ENCODE measurements around the gene ZNF385A.

The ZNF385A gene

GRCh38 chr12:54349679-54350078 lies 34.9 kb downstream of the ZNF385A start:
- peaks cover under 1% of the 10 kb centered on the region for H3K27me3 Mint-ChIP-seq (ENCODE audit: low read depth, poor library complexity)
- DNase-seq: no peak
- H3K9me3 Mint-ChIP-seq: no peaks in the 10 kb centered on the region
- peak overlapping the region; percentile 38 for H3K4me3 Mint-ChIP-seq
- peak overlapping the region; percentile 99 for H3K27ac Mint-ChIP-seq
- no peak for TF ChIP-seq CTCF (IDR thresholded peaks at IDR 0.05)
- peaks cover 46% of the 10 kb centered on the region for H3K36me3 Mint-ChIP-seq (ENCODE audit: low read depth)
- peaks cover 26% of the 10 kb centered on the region for H3K4me1 Mint-ChIP-seq

GRCh38 chr12:54349036-54349435 lies 35.5 kb downstream of the ZNF385A start:
- peaks cover 26% of the 10 kb centered on the region for H3K4me1 Mint-ChIP-seq
- no peak for DNase-seq
- H3K27me3 Mint-ChIP-seq (ENCODE audit: low read depth, poor library complexity): no peaks in the 10 kb centered on the region
- H3K36me3 Mint-ChIP-seq (ENCODE audit: low read depth): peaks cover 48% of the 10 kb centered on the region
- H3K9me3 Mint-ChIP-seq: no peaks in the 10 kb centered on the region
- no peak overlapping the region for H3K4me3 Mint-ChIP-seq
- peak overlapping the region; percentile 99 for H3K27ac Mint-ChIP-seq
- no peak for TF ChIP-seq CTCF (IDR thresholded peaks at IDR 0.05)

GRCh38 chr12:54341378-54342300 lies 42.9 kb downstream of the ZNF385A start:
- no peaks in the 10 kb centered on the region for H3K27me3 Mint-ChIP-seq (ENCODE audit: low read depth, poor library complexity)
- peak overlapping the region; percentile 52 for H3K4me3 Mint-ChIP-seq
- peaks cover 52% of the 10 kb centered on the region for H3K36me3 Mint-ChIP-seq (ENCODE audit: low read depth)
- peak overlapping the region; percentile 97 for H3K27ac Mint-ChIP-seq
- no peak for TF ChIP-seq CTCF (IDR thresholded peaks at IDR 0.05)
- no peaks in the 10 kb centered on the region for H3K9me3 Mint-ChIP-seq
- peaks cover 79% of the 10 kb centered on the region for H3K4me1 Mint-ChIP-seq
- peak; percentile 30 for DNase-seq

- peaks cover 85% of the 10 kb centered on the region for H3K4me1 Mint-ChIP-seq
- peak overlapping the region; percentile 52 for H3K4me3 Mint-ChIP-seq
- no peaks in the 10 kb centered on the region for H3K27me3 Mint-ChIP-seq (ENCODE audit: low read depth, poor library complexity)
- peak overlapping the region; percentile 97 for H3K27ac Mint-ChIP-seq
- no peaks in the 10 kb centered on the region for H3K9me3 Mint-ChIP-seq
- peaks cover 48% of the 10 kb centered on the region for H3K36me3 Mint-ChIP-seq (ENCODE audit: low read depth)
- no peak for DNase-seq
- TF ChIP-seq CTCF (IDR thresholded peaks at IDR 0.05): no peak
These were observed 43.7 kb downstream of the ZNF385A start for GRCh38 chr12:54340846-54341245.

- H3K9me3 Mint-ChIP-seq: no peaks in the 10 kb centered on the region
- H3K4me3 Mint-ChIP-seq: no peak overlapping the region
- peaks cover 35% of the 10 kb centered on the region for H3K36me3 Mint-ChIP-seq (ENCODE audit: low read depth)
- TF ChIP-seq CTCF (IDR thresholded peaks at IDR 0.05): no peak
- peak overlapping the region; percentile 73 for H3K27ac Mint-ChIP-seq
- peaks cover 79% of the 10 kb centered on the region for H3K4me1 Mint-ChIP-seq
- H3K27me3 Mint-ChIP-seq (ENCODE audit: low read depth, poor library complexity): no peaks in the 10 kb centered on the region
- DNase-seq: no peak
These were observed 45.7 kb downstream of the ZNF385A start for GRCh38 chr12:54338698-54339296.
